Hepatocyte (in vitro differentiated cells): Measurements from ENCODE around the gene MAPK13.

Experiments
- EZH2 ChIP-seq: fragments of 200-600 bp; sonication (generic); IDR thresholded peaks from 2 replicates; pipeline ENCODE4 v1.6.1; 2016; ENCODE audit warnings: antibody characterized with exemption, mild to moderate bottlenecking, borderline replicate concordance
- EZH2phosphoT487 ChIP-seq: fragments of 200-600 bp; sonication (generic); IDR thresholded peaks from one replicate; pipeline ENCODE4 v1.6.1; 2018; ENCODE audit warnings: antibody characterized with exemption, mild to moderate bottlenecking, low read depth, moderate library complexity; ENCODE audit not compliant: unreplicated experiment, severe bottlenecking
- TF ChIP-seq, protein P1 (sequence below): fragments of 200-600 bp; sonication (generic); IDR thresholded peaks from 2 replicates; pipeline ENCODE4 v1.5.1; 2016; ENCODE audit warnings: antibody characterized with exemption, mild to moderate bottlenecking; ENCODE audit not compliant: poor library complexity

- TF ChIP-seq, protein P1, sequence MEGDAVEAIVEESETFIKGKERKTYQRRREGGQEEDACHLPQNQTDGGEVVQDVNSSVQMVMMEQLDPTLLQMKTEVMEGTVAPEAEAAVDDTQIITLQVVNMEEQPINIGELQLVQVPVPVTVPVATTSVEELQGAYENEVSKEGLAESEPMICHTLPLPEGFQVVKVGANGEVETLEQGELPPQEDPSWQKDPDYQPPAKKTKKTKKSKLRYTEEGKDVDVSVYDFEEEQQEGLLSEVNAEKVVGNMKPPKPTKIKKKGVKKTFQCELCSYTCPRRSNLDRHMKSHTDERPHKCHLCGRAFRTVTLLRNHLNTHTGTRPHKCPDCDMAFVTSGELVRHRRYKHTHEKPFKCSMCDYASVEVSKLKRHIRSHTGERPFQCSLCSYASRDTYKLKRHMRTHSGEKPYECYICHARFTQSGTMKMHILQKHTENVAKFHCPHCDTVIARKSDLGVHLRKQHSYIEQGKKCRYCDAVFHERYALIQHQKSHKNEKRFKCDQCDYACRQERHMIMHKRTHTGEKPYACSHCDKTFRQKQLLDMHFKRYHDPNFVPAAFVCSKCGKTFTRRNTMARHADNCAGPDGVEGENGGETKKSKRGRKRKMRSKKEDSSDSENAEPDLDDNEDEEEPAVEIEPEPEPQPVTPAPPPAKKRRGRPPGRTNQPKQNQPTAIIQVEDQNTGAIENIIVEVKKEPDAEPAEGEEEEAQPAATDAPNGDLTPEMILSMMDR, result peak; percentile 9
- no peak for TF ChIP-seq EZH2phosphoT487
- TF ChIP-seq EZH2, result no peak
Observed at GRCh38 chr6:36130667-36131510, 576 bp downstream of the MAPK13 start.
